ENCODE data around the gene PAGE2B. TPM values are rescaled to one million over a fixed set of nuclear protein-coding genes. Genes with fewer than 3 reads are reported as not detected.
A peak's percentile ranks its signal among the peaks of the same experiment; 100 is the strongest.
"Not testable (repeated sequence)": the region's sequence is repeated elsewhere in the genome, so short reads cannot be mapped to it uniquely, and the experiment has no call there.

PAGE2B gene
- total and polyA plus RNA-seq, 4 experiments from 2014 or later = 1.0 TPM; not detected in 3

DNA sequence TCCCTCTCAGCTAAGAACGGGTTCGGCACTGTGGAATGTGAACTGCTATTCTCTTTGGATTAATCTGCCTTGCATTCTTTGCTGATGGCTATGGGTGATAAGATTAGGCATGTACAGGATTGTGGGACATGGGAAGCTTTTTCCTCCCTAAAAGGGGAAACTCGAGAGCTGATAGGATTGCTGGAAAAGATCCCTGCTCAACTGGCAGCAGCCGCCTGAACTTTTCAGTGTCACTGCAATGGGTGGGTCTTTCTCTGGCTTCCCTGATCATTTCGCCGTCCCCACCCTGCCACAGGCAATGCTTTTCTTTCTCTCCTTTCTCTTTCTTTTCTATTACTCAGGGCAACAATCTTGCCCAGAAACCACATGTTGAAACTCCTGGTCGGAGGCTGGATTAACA, 34.5 kb downstream of the PAGE2B start:
- Histone ChIP-seq H3K9me3 (ENCODE audit: control insufficient read depth in 1 of 2, low read length in 2 of 2) (no peaks in the 10 kb centered on the region), H3K27me3 (ENCODE audit: insufficient read depth, low read length) (no peaks in the 10 kb centered on the region), H3K4me1 (ENCODE audit: insufficient read depth, low read length) (no peaks in the 10 kb centered on the region), H3K4me3 (ENCODE audit: low read length in 2 of 2) (no peak overlapping the region), H3K27ac (ENCODE audit: low read depth, low read length) (no peak overlapping the region), H3K36me3 (ENCODE audit: insufficient read depth, low read length) (no peaks in the 10 kb centered on the region)
- Mint-ChIP-seq H3K4me3 (no peak overlapping the region), H3K4me1 (peaks cover 0 to 8% (median 5%) of the 10 kb centered on the region in 4 donors), H3K36me3 (no peaks in the 10 kb centered on the region), H3K27me3 (no peaks in the 10 kb centered on the region), H3K9me3 (peaks cover 0 to 4% (median 0%) of the 10 kb centered on the region in 8 donors), H3K27ac (no peak overlapping the region)
- intact Hi-C loops (cut with micrococcal nuclease) = no loop called here
- CTCF ChIA-PET (ENCODE audit: partially characterized antibody) = no interaction called here
- no peak for DNase-seq
- POLR2A ChIA-PET (ENCODE audit: partially characterized antibody) = no interaction called here

GRCh38 chrX:55111578-55112254, 36.9 kb downstream of the PAGE2B start:
- no peaks in the 10 kb centered on the region for H3K9me3 ChIP-seq (ENCODE audit: control insufficient read depth in 1 of 2, low read length in 2 of 2)
- no peaks in the 10 kb centered on the region for H3K36me3 ChIP-seq (ENCODE audit: insufficient read depth, low read length)
- intact Hi-C loops (cut with micrococcal nuclease) = no loop called here
- Mint-ChIP-seq H3K9me3 (peaks cover 0 to 2% (median 0%) of the 10 kb centered on the region in 8 donors), H3K36me3 (no peaks in the 10 kb centered on the region), H3K27ac (no peak overlapping the region), H3K4me1 (peaks cover 0 to 7% (median 5%) of the 10 kb centered on the region in 4 donors), H3K4me3 (no peak overlapping the region), H3K27me3 (no peaks in the 10 kb centered on the region)
- ChIA-PET CTCF (ENCODE audit: partially characterized antibody) (no interaction called here), POLR2A (ENCODE audit: partially characterized antibody) (no interaction called here)
- no peaks in the 10 kb centered on the region for H3K27me3 ChIP-seq (ENCODE audit: insufficient read depth, low read length)
- no peaks in the 10 kb centered on the region for H3K4me1 ChIP-seq (ENCODE audit: insufficient read depth, low read length)
- H3K27ac ChIP-seq (ENCODE audit: low read depth, low read length) = no peak overlapping the region
- no peak overlapping the region for H3K4me3 ChIP-seq (ENCODE audit: low read length in 2 of 2)
- DNase-seq = no peak

DNA sequence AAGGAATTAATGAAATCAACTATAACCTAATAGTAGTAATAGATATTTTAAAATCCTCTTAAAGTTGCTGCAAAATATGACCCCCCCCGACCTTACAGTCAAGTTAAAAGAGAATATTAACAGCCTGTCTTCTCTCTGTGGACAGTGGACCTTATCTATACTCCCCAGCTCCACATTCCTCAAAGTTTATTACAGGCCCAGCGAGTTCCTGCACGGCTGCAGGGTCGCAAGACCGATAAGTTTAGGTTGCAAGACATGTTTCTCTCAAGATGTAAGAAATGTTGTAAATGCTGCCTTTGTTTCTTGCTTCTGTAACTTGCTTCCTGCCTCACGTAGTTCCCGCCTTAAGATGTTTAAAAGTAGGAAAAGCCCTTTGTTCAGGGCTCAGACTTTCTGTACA, 41.8 kb downstream of the PAGE2B start:
- H3K27me3 ChIP-seq (ENCODE audit: insufficient read depth, low read length); H3K36me3 Mint-ChIP-seq; CTCF ChIA-PET (ENCODE audit: partially characterized antibody); H3K27me3 Mint-ChIP-seq; H3K27ac Mint-ChIP-seq; H3K36me3 ChIP-seq (ENCODE audit: insufficient read depth, low read length); H3K27ac ChIP-seq (ENCODE audit: low read depth, low read length); H3K4me3 ChIP-seq (ENCODE audit: low read length in 2 of 2); intact Hi-C loops (cut with micrococcal nuclease); H3K9me3 Mint-ChIP-seq; POLR2A ChIA-PET (ENCODE audit: partially characterized antibody); H3K9me3 ChIP-seq (ENCODE audit: control insufficient read depth in 1 of 2, low read length in 2 of 2); DNase-seq: not testable (repeated sequence)
- peaks cover 21 to 37% (median 26%) of the 10 kb centered on the region in 4 donors for H3K4me1 Mint-ChIP-seq
- H3K4me3 Mint-ChIP-seq = peak overlapping the region in 1 of 8 donors; percentile 20
- H3K4me1 ChIP-seq (ENCODE audit: insufficient read depth, low read length) = peaks cover 36% of the 10 kb centered on the region

DNA sequence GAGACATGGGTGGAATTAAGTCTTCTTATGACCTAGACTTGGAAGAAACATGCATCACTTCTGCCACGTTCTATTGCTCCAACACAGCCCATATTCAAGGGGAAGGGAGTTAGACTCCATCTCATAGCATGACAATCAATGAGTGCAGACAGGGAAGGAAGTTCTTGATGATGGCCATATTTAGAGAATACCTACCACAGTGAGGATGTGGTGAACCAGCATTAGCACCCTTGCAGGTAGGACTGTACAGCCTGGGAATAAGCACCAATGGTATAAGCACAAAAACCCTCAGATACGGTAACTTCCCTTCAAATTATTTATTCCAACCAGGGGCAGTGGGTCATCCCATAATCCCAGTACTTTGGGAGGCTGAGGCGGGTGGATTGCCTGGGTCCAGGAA, 43.7 kb downstream of the PAGE2B start:
- Mint-ChIP-seq H3K27ac (peak overlapping the region in 1 of 7 donors; percentile 19), H3K36me3 (no peaks in the 10 kb centered on the region), H3K4me3 (peak overlapping the region in 2 of 8 donors; percentile 48 to 65), H3K4me1 (peaks cover 21 to 37% (median 26%) of the 10 kb centered on the region in 4 donors), H3K27me3 (no peaks in the 10 kb centered on the region), H3K9me3 (no peaks in the 10 kb centered on the region)
- Histone ChIP-seq H3K4me3 (ENCODE audit: low read length in 2 of 2) (no peak overlapping the region), H3K36me3 (ENCODE audit: insufficient read depth, low read length) (no peaks in the 10 kb centered on the region), H3K4me1 (ENCODE audit: insufficient read depth, low read length) (peaks cover 36% of the 10 kb centered on the region), H3K27ac (ENCODE audit: low read depth, low read length) (no peak overlapping the region), H3K9me3 (ENCODE audit: control insufficient read depth in 1 of 2, low read length in 2 of 2) (no peaks in the 10 kb centered on the region), H3K27me3 (ENCODE audit: insufficient read depth, low read length) (no peaks in the 10 kb centered on the region)
- peak in 4 of 5 donors; percentile 6 to 28 (median 15) for DNase-seq
- intact Hi-C loops (cut with micrococcal nuclease) = no loop called here
- CTCF ChIA-PET (ENCODE audit: partially characterized antibody) = no interaction called here
- POLR2A ChIA-PET (ENCODE audit: partially characterized antibody) = no interaction called here

DNA sequence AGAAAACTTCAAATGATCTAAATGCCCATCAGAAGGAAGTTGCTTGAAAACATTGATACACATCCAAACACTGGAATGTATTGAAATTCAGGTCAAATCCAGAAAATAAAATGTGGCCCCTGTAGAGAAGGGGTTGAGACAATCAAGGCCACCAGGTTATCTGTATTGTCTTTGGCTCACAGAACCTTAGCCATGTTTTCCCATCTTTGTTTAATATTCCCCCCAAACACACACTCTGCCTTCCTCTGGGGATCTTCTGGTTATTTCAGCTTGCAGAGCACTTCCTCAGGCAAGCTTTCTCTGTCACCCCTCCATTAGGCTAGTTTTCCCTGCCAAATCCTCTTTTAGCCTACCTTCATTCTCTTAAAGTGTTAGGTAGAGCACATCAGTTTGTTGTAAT, 44.4 kb downstream of the PAGE2B start:
- Histone ChIP-seq H3K36me3 (ENCODE audit: insufficient read depth, low read length) (no peaks in the 10 kb centered on the region), H3K9me3 (ENCODE audit: control insufficient read depth in 1 of 2, low read length in 2 of 2) (no peaks in the 10 kb centered on the region), H3K4me3 (ENCODE audit: low read length in 2 of 2) (no peak overlapping the region), H3K27ac (ENCODE audit: low read depth, low read length) (no peak overlapping the region), H3K27me3 (ENCODE audit: insufficient read depth, low read length) (no peaks in the 10 kb centered on the region), H3K4me1 (ENCODE audit: insufficient read depth, low read length) (peaks cover 36% of the 10 kb centered on the region)
- intact Hi-C loops (cut with micrococcal nuclease) = no loop called here
- DNase-seq = no peak
- ChIA-PET POLR2A (ENCODE audit: partially characterized antibody) (interaction anchor here (0.8 to 1.0 kb wide), 2 partner anchors 192 to 1075 kb away, joined by 3 read pairs; partner anchors contain the start of gene PHF8), CTCF (ENCODE audit: partially characterized antibody) (no interaction called here)
- Mint-ChIP-seq H3K27ac (peak overlapping the region in 1 of 7 donors; percentile 12), H3K4me3 (peak overlapping the region in 7 of 8 donors; percentile 1 to 73 (median 56)), H3K4me1 (peaks cover 21 to 37% (median 26%) of the 10 kb centered on the region in 4 donors), H3K36me3 (no peaks in the 10 kb centered on the region), H3K27me3 (no peaks in the 10 kb centered on the region), H3K9me3 (no peaks in the 10 kb centered on the region)

- CTCF ChIA-PET (ENCODE audit: partially characterized antibody) = no interaction called here
- Histone ChIP-seq H3K9me3 (ENCODE audit: control insufficient read depth in 1 of 2, low read length in 2 of 2) (no peaks in the 10 kb centered on the region), H3K4me3 (ENCODE audit: low read length in 2 of 2) (no peak overlapping the region), H3K27ac (ENCODE audit: low read depth, low read length) (no peak overlapping the region), H3K36me3 (ENCODE audit: insufficient read depth, low read length) (no peaks in the 10 kb centered on the region), H3K27me3 (ENCODE audit: insufficient read depth, low read length) (no peaks in the 10 kb centered on the region), H3K4me1 (ENCODE audit: insufficient read depth, low read length) (peaks cover 36% of the 10 kb centered on the region)
- intact Hi-C loops (cut with micrococcal nuclease) = no loop called here
- Mint-ChIP-seq H3K27me3 (no peaks in the 10 kb centered on the region), H3K4me1 (peaks cover 21 to 37% (median 26%) of the 10 kb centered on the region in 4 donors), H3K27ac (peak overlapping the region in 4 of 7 donors; percentile 5 to 72 (median 20)), H3K9me3 (no peaks in the 10 kb centered on the region), H3K4me3 (peak overlapping the region in 5 of 8 donors; percentile 32 to 73 (median 61)), H3K36me3 (no peaks in the 10 kb centered on the region)
- peak in 1 of 5 donors; percentile 2 for DNase-seq
- POLR2A ChIA-PET (ENCODE audit: partially characterized antibody) = interaction anchor here (0.8 to 1.5 kb wide), 3 partner anchors 120 to 1075 kb away, joined by 3 to 5 read pairs (median 3); partner anchors contain the start of genes APEX2 and PHF8
Measured at GRCh38 chrX:55119712-55120111, 44.9 kb downstream of the PAGE2B start.

DNA sequence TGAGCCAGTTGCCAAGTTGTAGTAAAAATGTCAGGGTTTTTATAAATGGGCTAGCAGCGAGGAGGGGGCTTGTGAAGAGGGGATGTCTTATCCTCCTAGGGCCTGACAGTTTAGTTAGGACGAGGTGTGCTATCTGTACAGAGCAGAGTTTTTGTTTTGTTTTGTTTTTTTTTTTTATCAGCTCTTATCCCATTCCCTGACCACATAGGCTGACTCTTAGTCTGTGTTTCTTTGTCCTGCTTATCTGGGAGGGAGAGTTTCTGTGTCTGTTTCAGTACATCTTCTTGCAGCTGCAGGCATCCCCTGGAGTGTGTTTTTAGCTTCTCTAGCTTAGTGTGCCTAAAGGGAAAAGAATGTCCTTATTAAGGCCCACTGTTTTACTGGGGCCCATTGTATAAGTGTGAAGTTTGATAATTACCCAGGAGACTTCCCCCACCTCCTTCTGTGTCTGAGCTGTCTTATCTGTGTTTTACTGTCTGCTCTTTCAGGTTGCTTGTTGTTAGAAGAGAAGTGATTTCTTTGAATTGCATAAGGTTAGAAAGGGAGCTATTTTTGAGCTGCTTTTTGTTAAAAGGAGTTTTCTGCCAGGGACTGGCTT, 46.0 kb downstream of the PAGE2B start:
- intact Hi-C loops (cut with micrococcal nuclease) = no loop called here
- CTCF ChIA-PET (ENCODE audit: partially characterized antibody) = interaction anchor here (1.5 kb wide), 1 partner anchor 10 kb away, joined by 5 read pairs; no protein-coding TSS in a partner anchor
- no peaks in the 10 kb centered on the region for H3K36me3 ChIP-seq (ENCODE audit: insufficient read depth, low read length)
- H3K27ac ChIP-seq (ENCODE audit: low read depth, low read length) = no peak overlapping the region
- POLR2A ChIA-PET (ENCODE audit: partially characterized antibody) = interaction anchor here (1.5 kb wide), 1 partner anchor 121 kb away, joined by 5 read pairs; the partner anchor contains the start of gene APEX2
- Mint-ChIP-seq H3K27me3 (no peaks in the 10 kb centered on the region), H3K4me3 (no peak overlapping the region), H3K36me3 (no peaks in the 10 kb centered on the region), H3K9me3 (no peaks in the 10 kb centered on the region), H3K27ac (peak overlapping the region in 4 of 7 donors; percentile 11 to 74 (median 52)), H3K4me1 (peaks cover 21 to 37% (median 26%) of the 10 kb centered on the region in 4 donors)
- H3K27me3 ChIP-seq (ENCODE audit: insufficient read depth, low read length) = no peaks in the 10 kb centered on the region
- no peak for DNase-seq
- H3K9me3 ChIP-seq (ENCODE audit: control insufficient read depth in 1 of 2, low read length in 2 of 2) = no peaks in the 10 kb centered on the region
- H3K4me3 ChIP-seq (ENCODE audit: low read length in 2 of 2) = no peak overlapping the region
- peaks cover 36% of the 10 kb centered on the region for H3K4me1 ChIP-seq (ENCODE audit: insufficient read depth, low read length)

All from CD4-positive, alpha-beta memory T cell (primary cell).